Measurements from ENCODE around the gene RFC5.

The RFC5 gene

DNA sequence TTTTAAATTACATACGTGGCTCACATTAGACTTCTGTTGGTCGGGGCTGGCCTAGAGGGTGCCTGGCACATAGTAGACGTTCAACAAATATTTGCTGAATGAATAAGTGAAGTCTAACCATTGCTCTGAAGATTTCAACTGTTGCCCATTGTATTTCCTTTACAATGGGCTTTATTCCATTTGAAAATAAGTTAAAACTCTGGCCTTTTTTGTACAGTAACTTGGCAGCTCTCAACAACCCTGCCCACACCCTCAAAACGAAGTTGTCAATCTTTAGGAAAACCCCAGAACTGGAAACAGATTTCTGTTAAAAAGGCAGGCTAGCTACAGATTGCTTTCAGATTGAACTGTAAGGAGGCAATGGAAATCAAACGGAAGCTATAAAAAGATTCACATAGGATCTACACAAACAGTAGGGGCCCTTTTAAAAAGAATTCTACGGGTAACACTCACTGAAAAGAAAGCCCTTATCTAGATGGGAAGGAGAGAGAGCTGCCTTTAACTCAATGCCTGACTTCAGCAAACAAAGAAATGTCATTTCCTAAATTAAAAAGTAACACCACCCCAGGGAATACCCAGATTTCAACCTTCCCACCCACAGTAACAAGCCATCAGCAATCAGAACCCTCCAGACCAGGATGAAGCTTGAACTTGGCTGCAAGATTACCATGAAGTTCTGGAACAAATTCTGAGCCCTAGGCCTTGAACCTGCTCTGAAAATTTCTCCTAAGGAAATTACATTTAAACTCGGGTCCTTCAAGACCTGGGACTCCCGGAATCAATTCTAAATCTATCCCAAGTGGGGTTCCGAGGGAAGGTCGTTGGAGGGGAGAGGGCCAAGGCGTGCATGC lies 43.1 kb downstream of the RFC5 start (continued):
- no peak for TF ChIP-seq ZNF677 (tag by site-specific recombination; IDR thresholded peaks at IDR 0.05)
- no peak for TF ChIP-seq ZNF791 (tag by site-specific recombination; IDR thresholded peaks at IDR 0.05)
- TF ChIP-seq AEBP2 (tag by site-specific recombination; IDR thresholded peaks at IDR 0.05; ENCODE audit: borderline replicate concordance) = no peak
- TF ChIP-seq ZBTB17 (tag by site-specific recombination; IDR thresholded peaks at IDR 0.05) = no peak
- TF ChIP-seq PRDM2 (tag by site-specific recombination; IDR thresholded peaks at IDR 0.05; ENCODE audit: borderline replicate concordance) = no peak
- TF ChIP-seq GLI2 (tag by site-specific recombination; IDR thresholded peaks at IDR 0.05; ENCODE audit: borderline replicate concordance, low read depth) = no peak
- TF ChIP-seq SP7 (tag by site-specific recombination; IDR thresholded peaks at IDR 0.05) = no peak
- TF ChIP-seq, protein P1, sequence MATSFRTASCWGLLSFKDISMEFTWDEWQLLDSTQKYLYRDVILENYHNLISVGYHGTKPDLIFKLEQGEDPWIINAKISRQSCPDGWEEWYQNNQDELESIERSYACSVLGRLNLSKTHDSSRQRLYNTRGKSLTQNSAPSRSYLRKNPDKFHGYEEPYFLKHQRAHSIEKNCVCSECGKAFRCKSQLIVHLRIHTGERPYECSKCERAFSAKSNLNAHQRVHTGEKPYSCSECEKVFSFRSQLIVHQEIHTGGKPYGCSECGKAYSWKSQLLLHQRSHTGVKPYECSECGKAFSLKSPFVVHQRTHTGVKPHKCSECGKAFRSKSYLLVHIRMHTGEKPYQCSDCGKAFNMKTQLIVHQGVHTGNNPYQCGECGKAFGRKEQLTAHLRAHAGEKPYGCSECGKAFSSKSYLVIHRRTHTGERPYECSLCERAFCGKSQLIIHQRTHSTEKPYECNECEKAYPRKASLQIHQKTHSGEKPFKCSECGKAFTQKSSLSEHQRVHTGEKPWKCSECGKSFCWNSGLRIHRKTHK (tag by site-specific recombination; IDR thresholded peaks at IDR 0.05) = no peak
- TF ChIP-seq PRDM1 (tag by site-specific recombination; IDR thresholded peaks at IDR 0.05) = peak; percentile 92
- TF ChIP-seq ZNF24 (tag by site-specific recombination; IDR thresholded peaks at IDR 0.05) = no peak
- TF ChIP-seq ZNF48 (tag by site-specific recombination; IDR thresholded peaks at IDR 0.05) = no peak
- TF ChIP-seq MZF1 (tag by site-specific recombination; IDR thresholded peaks at IDR 0.05; ENCODE audit: borderline replicate concordance) = no peak
- no peak for TF ChIP-seq ZSCAN4 (tag by site-specific recombination; IDR thresholded peaks at IDR 0.05)
- TF ChIP-seq, protein P2, sequence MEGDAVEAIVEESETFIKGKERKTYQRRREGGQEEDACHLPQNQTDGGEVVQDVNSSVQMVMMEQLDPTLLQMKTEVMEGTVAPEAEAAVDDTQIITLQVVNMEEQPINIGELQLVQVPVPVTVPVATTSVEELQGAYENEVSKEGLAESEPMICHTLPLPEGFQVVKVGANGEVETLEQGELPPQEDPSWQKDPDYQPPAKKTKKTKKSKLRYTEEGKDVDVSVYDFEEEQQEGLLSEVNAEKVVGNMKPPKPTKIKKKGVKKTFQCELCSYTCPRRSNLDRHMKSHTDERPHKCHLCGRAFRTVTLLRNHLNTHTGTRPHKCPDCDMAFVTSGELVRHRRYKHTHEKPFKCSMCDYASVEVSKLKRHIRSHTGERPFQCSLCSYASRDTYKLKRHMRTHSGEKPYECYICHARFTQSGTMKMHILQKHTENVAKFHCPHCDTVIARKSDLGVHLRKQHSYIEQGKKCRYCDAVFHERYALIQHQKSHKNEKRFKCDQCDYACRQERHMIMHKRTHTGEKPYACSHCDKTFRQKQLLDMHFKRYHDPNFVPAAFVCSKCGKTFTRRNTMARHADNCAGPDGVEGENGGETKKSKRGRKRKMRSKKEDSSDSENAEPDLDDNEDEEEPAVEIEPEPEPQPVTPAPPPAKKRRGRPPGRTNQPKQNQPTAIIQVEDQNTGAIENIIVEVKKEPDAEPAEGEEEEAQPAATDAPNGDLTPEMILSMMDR (tag by site-specific recombination; IDR thresholded peaks at IDR 0.05) = no peak
- TF ChIP-seq WT1 (tag by site-specific recombination; IDR thresholded peaks at IDR 0.05) = 0 out of 2 replicates have a peak, but pooled peaks have one; percentile 29
- no peak for TF ChIP-seq ZNF623 (tag by site-specific recombination; IDR thresholded peaks at IDR 0.05)
- no peak for TF ChIP-seq ZNF561 (tag by site-specific recombination; IDR thresholded peaks at IDR 0.05; ENCODE audit: borderline replicate concordance)
- TF ChIP-seq, protein P3, sequence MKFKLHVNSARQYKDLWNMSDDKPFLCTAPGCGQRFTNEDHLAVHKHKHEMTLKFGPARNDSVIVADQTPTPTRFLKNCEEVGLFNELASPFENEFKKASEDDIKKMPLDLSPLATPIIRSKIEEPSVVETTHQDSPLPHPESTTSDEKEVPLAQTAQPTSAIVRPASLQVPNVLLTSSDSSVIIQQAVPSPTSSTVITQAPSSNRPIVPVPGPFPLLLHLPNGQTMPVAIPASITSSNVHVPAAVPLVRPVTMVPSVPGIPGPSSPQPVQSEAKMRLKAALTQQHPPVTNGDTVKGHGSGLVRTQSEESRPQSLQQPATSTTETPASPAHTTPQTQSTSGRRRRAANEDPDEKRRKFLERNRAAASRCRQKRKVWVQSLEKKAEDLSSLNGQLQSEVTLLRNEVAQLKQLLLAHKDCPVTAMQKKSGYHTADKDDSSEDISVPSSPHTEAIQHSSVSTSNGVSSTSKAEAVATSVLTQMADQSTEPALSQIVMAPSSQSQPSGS (tag by site-specific recombination; IDR thresholded peaks at IDR 0.05; ENCODE audit: low read depth) = no peak
- TF ChIP-seq ZNF560 (tag by site-specific recombination; IDR thresholded peaks at IDR 0.05; ENCODE audit: borderline replicate concordance) = no peak
- no peak for TF ChIP-seq ZNF747 (tag by site-specific recombination; IDR thresholded peaks at IDR 0.05)
- TF ChIP-seq ZNF585B (tag by site-specific recombination; IDR thresholded peaks at IDR 0.05) = no peak
- TF ChIP-seq, protein P4, sequence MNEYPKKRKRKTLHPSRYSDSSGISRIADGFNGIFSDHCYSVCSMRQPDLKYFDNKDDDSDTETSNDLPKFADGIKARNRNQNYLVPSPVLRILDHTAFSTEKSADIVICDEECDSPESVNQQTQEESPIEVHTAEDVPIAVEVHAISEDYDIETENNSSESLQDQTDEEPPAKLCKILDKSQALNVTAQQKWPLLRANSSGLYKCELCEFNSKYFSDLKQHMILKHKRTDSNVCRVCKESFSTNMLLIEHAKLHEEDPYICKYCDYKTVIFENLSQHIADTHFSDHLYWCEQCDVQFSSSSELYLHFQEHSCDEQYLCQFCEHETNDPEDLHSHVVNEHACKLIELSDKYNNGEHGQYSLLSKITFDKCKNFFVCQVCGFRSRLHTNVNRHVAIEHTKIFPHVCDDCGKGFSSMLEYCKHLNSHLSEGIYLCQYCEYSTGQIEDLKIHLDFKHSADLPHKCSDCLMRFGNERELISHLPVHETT (tag by site-specific recombination; IDR thresholded peaks at IDR 0.05) = no peak
- TF ChIP-seq ZNF214 (tag by site-specific recombination; IDR thresholded peaks at IDR 0.05; ENCODE audit: borderline replicate concordance) = no peak
- peak; percentile 93 for TF ChIP-seq ZFP69B (tag by site-specific recombination; IDR thresholded peaks at IDR 0.05)
